BJ (cell line): ENCODE measurements around the gene ABI2. TPM values are rescaled to one million over a fixed set of nuclear protein-coding genes. Genes with fewer than 3 reads are reported as not detected.
A peak's percentile ranks its signal among the peaks of the same experiment; 100 is the strongest.

Experiments used
- CTCF ChIA-PET: fragments of 350-600 bp; formaldehyde crosslinking; extraction: SDS; loops from one replicate; lab custom pipeline; 2021; ENCODE audit warnings: antibody characterized with exemption, inconsistent platforms; lab: Yijun Ruan, JAX
- POLR2A ChIA-PET: fragments of 300-600 bp; sonication (Branson Sonifier 250); formaldehyde crosslinking; extraction: SDS; loops from one replicate; lab custom pipeline; 2021; ENCODE audit warnings: antibody characterized with exemption; lab: Charles Lee
- DNase-seq: peaks from one replicate; pipeline ENCODE4 v3.0.0-alpha.2; 2011; ENCODE audit warnings: low read depth
- H3K27me3 ChIP-seq: 2 replicates; pipeline ENCODE4 v1.6.0; 2011; ENCODE audit warnings: low read length; ENCODE audit not compliant: control insufficient read depth, insufficient read depth
- H3K36me3 ChIP-seq: 2 replicates; pipeline ENCODE4 v1.5.1; 2011; ENCODE audit warnings: low read length; ENCODE audit not compliant: control insufficient read depth, insufficient read depth
- H3K4me3 ChIP-seq: 2 replicates; pipeline ENCODE4 v1.5.1; 2011; ENCODE audit warnings: low read depth, mild to moderate bottlenecking, control low read depth, low read length
- polyA plus RNA-seq: library from polyadenylated mRNA; depleted of rRNA; stranded (reverse); fragments of >200 nt; gene quantifications from 2 replicates; pipeline ENCODE4 v1.2.3, GENCODE V29; 2011
- TF ChIP-seq, protein P1 (sequence below): IDR thresholded peaks from 2 replicates; pipeline ENCODE4 v1.5.1; 2011; ENCODE audit warnings: low read depth, mild to moderate bottlenecking, control low read depth, inconsistent platforms, low read length, moderate library complexity; ENCODE audit not compliant: insufficient read depth

The ABI2 gene
- polyA plus RNA-seq, 1 experiment: 56.2 TPM

GRCh38 chr2:203446780-203447179 is 118.6 kb downstream of the ABI2 start:
- ChIA-PET POLR2A (no interaction called here), CTCF (no interaction called here)
- Histone ChIP-seq H3K27me3 (no peaks in the 10 kb centered on the region), H3K4me3 (no peak overlapping the region), H3K36me3 (peaks cover 9% of the 10 kb centered on the region)
- TF ChIP-seq, protein P1, sequence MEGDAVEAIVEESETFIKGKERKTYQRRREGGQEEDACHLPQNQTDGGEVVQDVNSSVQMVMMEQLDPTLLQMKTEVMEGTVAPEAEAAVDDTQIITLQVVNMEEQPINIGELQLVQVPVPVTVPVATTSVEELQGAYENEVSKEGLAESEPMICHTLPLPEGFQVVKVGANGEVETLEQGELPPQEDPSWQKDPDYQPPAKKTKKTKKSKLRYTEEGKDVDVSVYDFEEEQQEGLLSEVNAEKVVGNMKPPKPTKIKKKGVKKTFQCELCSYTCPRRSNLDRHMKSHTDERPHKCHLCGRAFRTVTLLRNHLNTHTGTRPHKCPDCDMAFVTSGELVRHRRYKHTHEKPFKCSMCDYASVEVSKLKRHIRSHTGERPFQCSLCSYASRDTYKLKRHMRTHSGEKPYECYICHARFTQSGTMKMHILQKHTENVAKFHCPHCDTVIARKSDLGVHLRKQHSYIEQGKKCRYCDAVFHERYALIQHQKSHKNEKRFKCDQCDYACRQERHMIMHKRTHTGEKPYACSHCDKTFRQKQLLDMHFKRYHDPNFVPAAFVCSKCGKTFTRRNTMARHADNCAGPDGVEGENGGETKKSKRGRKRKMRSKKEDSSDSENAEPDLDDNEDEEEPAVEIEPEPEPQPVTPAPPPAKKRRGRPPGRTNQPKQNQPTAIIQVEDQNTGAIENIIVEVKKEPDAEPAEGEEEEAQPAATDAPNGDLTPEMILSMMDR: no peak
- DNase-seq: no peak

GRCh38 chr2:203450561-203450960 is 122.4 kb downstream of the ABI2 start:
- TF ChIP-seq, protein P1: no peak
- ChIA-PET CTCF (interaction anchor here (0.6 to 0.8 kb wide), 3 partner anchors 211 to 786 kb away, joined by 3 read pairs; no protein-coding TSS in a partner anchor), POLR2A (no interaction called here)
- Histone ChIP-seq H3K36me3 (peaks cover 4% of the 10 kb centered on the region; the same call in 1 of the 2 replicates), H3K4me3 (no peak overlapping the region), H3K27me3 (no peaks in the 10 kb centered on the region)
- DNase-seq: no peak

GRCh38 chr2:203451011-203451410 is 122.8 kb downstream of the ABI2 start:
- TF ChIP-seq, protein P1: no peak
- H3K27me3 ChIP-seq: no peaks in the 10 kb centered on the region
- DNase-seq: peak; percentile 87
- H3K36me3 ChIP-seq: peaks cover 4% of the 10 kb centered on the region; the same call in 1 of the 2 replicates
- ChIA-PET CTCF (interaction anchor here (1.1 kb wide), 1 partner anchor 16 kb away, joined by 3 read pairs; no protein-coding TSS in a partner anchor), POLR2A (no interaction called here)
- no peak overlapping the region for H3K4me3 ChIP-seq

GRCh38 chr2:203451689-203452088 is 123.5 kb downstream of the ABI2 start:
- H3K27me3 ChIP-seq: no peaks in the 10 kb centered on the region
- no peak for DNase-seq
- peaks cover 3% of the 10 kb centered on the region; the same call in 1 of the 2 replicates for H3K36me3 ChIP-seq
- no peak overlapping the region for H3K4me3 ChIP-seq
- ChIA-PET POLR2A (interaction anchor here (0.6 kb wide), 1 partner anchor 164 kb away, joined by 15 read pairs; no protein-coding TSS in a partner anchor), CTCF (interaction anchor here (1.1 to 2.2 kb wide), 3 partner anchors 15 to 362 kb away, joined by 3 to 7 read pairs (median 4); no protein-coding TSS in a partner anchor)
- TF ChIP-seq, protein P1: no peak

GRCh38 chr2:203453858-203454451 is 125.8 kb downstream of the ABI2 start:
- Histone ChIP-seq H3K27me3 (no peaks in the 10 kb centered on the region), H3K4me3 (no peak overlapping the region), H3K36me3 (peaks cover 3% of the 10 kb centered on the region; the same call in 1 of the 2 replicates)
- TF ChIP-seq, protein P1: peak; percentile 71
- ChIA-PET POLR2A (no interaction called here), CTCF (interaction anchor here (0.6 to 3.2 kb wide), 10 partner anchors 11 to 361 kb away, joined by 3 to 11 read pairs (median 3); no protein-coding TSS in a partner anchor)
- no peak for DNase-seq
